ENCODE results near the gene EPG5.
A peak's percentile ranks its signal among the peaks of the same experiment; 100 is the strongest.

Gene EPG5, protein sequence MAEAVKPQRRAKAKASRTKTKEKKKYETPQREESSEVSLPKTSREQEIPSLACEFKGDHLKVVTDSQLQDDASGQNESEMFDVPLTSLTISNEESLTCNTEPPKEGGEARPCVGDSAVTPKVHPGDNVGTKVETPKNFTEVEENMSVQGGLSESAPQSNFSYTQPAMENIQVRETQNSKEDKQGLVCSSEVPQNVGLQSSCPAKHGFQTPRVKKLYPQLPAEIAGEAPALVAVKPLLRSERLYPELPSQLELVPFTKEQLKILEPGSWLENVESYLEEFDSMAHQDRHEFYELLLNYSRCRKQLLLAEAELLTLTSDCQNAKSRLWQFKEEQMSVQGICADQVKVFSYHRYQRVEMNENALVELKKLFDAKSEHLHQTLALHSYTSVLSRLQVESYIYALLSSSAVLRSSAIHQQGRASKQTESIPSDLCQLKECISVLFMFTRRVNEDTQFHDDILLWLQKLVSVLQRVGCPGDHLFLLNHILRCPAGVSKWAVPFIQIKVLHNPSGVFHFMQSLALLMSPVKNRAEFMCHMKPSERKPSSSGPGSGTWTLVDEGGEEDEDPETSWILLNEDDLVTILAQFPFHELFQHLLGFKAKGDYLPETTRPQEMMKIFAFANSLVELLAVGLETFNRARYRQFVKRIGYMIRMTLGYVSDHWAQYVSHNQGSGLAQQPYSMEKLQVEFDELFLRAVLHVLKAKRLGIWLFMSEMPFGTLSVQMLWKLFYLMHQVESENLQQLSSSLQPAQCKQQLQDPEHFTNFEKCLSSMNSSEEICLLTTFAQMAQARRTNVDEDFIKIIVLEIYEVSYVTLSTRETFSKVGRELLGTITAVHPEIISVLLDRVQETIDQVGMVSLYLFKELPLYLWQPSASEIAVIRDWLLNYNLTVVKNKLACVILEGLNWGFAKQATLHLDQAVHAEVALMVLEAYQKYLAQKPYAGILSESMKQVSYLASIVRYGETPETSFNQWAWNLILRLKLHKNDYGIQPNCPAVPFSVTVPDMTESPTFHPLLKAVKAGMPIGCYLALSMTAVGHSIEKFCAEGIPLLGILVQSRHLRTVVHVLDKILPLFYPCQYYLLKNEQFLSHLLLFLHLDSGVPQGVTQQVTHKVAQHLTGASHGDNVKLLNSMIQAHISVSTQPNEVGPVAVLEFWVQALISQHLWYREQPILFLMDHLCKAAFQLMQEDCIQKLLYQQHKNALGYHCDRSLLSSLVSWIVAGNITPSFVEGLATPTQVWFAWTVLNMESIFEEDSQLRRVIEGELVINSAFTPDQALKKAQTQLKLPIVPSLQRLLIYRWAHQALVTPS (N-terminal part only)

DNA sequence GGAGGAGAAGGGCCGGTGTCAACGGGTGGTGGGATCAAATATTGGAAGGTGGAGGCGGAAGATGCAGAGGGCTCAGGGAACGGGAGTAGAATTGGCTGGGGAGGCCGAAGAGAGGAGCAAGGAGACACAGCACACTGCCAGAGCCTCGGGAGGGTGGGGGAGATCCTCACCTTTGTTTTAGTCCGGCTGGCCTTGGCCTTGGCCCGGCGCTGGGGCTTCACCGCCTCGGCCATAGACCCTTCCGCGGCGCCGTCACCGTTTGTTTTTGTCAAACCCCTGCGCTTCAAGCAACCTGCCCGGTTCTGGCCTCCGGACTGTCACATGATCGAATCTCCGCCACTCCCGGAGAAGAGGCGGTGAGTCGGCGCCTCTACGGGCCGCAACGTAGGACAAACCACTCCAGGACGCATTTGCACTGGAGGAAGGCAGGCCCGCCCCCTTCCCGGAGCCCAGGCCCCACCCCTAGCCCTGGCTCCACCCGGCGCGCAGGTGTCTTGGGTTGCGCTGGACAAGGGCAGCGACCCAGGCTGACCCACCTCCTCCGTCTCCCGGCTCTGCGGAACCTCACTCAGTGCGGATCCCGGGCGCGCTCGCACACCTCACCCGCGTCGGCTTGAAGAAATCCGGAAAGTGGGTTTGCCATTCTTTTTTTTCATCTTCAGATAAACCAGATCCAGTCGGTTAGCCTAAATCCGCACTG, at the start of gene EPG5:
TSS of gene EPG5 (minus strand) at position 323 of the 700 bp plus-strand sequence. CDS start at position 233, 90 bp downstream.
- CTCF ChIA-PET, result no interaction called here
- TF ChIP-seq, protein P1, sequence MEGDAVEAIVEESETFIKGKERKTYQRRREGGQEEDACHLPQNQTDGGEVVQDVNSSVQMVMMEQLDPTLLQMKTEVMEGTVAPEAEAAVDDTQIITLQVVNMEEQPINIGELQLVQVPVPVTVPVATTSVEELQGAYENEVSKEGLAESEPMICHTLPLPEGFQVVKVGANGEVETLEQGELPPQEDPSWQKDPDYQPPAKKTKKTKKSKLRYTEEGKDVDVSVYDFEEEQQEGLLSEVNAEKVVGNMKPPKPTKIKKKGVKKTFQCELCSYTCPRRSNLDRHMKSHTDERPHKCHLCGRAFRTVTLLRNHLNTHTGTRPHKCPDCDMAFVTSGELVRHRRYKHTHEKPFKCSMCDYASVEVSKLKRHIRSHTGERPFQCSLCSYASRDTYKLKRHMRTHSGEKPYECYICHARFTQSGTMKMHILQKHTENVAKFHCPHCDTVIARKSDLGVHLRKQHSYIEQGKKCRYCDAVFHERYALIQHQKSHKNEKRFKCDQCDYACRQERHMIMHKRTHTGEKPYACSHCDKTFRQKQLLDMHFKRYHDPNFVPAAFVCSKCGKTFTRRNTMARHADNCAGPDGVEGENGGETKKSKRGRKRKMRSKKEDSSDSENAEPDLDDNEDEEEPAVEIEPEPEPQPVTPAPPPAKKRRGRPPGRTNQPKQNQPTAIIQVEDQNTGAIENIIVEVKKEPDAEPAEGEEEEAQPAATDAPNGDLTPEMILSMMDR (conservative IDR thresholded peaks at IDR 0.05; ENCODE audit: low read depth), result no peak
- POLR2A ChIA-PET (ENCODE audit: low non-redundant PET), result no interaction called here
- H3K27ac ChIP-seq, result peak within 1 kb of the TSS; percentile 81
- peak; percentile 77 for DNase-seq (ENCODE audit: low spot score)

DNA sequence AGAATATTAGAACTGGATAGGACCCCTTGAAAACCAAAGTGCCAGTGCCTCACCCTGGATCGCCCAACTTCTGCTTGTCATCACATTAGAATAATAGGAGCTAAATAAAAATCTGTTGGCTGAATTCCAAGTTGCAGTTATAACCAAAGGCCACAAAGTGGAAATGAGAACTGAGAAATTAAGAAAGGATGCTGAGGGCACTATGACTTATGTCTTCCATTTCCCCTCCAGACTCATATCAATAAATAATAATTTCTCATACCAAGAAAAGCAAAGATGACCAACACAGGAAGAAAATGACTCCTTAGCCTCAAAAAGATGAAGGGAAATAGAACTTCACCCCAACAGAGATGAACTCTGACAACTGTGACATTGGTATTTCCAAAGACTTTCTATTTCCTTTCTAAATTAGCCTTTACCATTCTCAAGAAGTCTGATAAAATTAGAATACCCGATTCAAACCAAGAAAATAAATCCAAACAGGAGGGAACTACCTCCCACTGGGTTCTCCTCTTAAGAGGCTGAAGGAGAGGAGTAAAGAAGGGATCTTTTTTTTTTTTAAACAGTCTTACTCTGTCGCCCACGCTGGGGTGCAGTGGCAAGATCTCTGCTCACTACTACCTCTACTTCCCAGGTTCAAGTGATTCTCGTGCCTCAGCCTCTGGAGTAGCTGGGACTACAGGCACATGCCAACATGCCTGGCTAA, 46.5 kb upstream of the EPG5 start:
- ChIA-PET POLR2A (ENCODE audit: low non-redundant PET) (no interaction called here), CTCF (no interaction called here)
- DNase-seq (ENCODE audit: low spot score), result no peak
- TF ChIP-seq, protein P1 (conservative IDR thresholded peaks at IDR 0.05; ENCODE audit: low read depth), result no peak
- H3K27ac ChIP-seq, result no peak overlapping the region

DNA sequence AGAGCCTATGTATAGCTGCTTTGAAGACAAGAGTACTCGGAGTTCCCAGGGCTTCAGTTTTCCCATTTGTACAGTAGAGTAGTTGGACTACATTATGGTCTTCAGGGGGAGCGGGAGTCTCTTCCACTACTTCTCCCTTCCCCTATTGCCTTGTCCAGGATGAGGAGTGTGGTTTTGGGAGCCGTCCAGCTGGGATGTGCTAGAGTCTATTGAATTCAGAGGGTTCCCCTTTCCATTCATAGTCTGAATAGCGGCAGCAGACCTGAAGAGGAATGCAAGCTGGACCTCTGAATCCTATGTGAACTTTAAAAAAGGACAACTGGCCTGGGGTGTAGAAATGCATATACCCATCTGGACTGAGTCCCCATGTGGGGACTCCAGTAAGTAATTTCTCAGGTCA, 43.5 kb upstream of the EPG5 start:
- TF ChIP-seq, protein P1 (conservative IDR thresholded peaks at IDR 0.05; ENCODE audit: low read depth), result no peak
- ChIA-PET CTCF (interaction anchor here (1.3 kb wide), 1 partner anchor 17 kb away, joined by 4 read pairs; no protein-coding TSS in a partner anchor), POLR2A (ENCODE audit: low non-redundant PET) (no interaction called here)
- H3K27ac ChIP-seq, result no peak overlapping the region
- DNase-seq (ENCODE audit: low spot score), result no peak

DNA sequence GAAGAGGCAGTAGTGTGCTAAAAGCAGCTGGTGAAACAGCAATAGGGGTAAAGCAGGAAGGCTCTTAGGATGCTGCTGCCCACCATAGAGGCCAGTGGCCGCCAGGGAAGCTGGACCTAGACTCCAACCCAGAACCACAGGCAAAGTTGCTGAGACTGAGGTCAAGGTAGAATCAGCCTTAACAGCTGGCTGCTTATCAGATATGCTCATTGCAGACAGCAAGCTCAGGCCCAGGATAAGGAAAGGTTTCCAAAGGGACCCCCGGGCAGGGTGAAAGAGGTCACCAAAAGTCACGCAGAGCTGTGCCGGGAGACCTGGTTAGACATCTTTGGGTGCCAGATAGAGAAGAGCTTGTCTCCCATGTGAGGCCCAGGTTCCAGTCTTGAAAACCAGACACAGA, 42.9 kb upstream of the EPG5 start:
- TF ChIP-seq, protein P1 (conservative IDR thresholded peaks at IDR 0.05; ENCODE audit: low read depth), result no peak
- no peak for DNase-seq (ENCODE audit: low spot score)
- H3K27ac ChIP-seq, result no peak overlapping the region
- POLR2A ChIA-PET (ENCODE audit: low non-redundant PET), result no interaction called here
- CTCF ChIA-PET, result interaction anchor here (1.3 kb wide), 1 partner anchor 16 kb away, joined by 4 read pairs; no protein-coding TSS in a partner anchor

DNA sequence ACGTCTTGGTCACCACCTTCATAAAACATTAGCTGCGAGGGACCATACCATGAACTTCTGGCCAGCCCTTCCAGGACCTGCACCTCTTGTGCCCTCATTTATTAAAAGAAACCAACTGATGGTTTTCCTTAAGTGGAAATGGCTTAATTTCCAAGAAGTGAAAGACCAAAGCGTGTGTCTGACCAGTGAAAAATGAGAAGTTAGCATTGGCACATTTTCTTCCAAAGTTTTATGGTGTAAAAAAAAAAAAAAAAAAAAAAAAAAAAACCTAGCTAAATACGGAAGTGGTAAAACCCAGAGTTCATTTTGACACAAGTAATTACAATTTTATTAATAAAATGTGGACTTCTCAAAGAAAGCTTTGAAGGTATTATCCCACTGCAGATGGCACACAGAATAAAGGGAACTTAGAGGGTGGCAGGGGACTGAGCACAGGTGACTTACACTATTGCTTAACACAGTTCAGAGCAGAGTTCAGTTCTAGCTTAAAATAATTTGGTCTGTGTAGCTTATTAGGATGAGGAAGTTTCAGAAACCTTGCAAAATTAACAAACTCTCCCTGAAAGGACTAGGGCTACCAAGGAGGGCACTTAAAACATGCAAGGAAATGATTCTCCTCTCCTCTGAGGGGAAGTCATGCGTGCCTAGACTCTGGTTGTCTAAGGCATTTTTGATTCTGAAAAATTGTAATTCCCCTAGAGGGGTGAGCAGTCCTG, 42.2 kb upstream of the EPG5 start:
- TF ChIP-seq, protein P1 (conservative IDR thresholded peaks at IDR 0.05; ENCODE audit: low read depth), result no peak
- H3K27ac ChIP-seq, result no peak overlapping the region
- ChIA-PET POLR2A (ENCODE audit: low non-redundant PET) (no interaction called here), CTCF (no interaction called here)
- no peak for DNase-seq (ENCODE audit: low spot score)

Measured in RWPE1 (cell line).